Measurements from ENCODE around the gene CMAS.

DNA sequence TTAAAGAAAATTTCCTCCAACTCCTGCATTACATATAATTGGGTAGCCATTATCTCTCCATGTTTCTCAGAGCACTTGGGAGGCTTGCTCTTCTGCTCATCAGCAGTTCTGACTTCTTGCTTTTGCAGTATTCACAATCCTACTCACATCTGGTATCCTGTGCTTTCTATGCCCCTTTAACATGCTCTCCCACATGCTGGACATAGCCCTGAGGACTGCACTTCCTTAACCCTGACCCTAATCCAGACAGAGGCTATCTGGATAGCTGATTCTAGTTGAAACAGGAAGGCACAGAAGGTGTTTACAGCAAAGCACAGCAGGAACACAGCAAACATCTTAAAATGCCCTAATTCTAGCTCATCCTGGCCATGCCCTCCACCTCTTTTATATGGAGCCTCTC, 7.3 kb upstream of the CMAS start:
- TF ChIP-seq CTCF (IDR thresholded peaks at IDR 0.05), result no peak
- no peak for TF ChIP-seq POLR2A (IDR thresholded peaks at IDR 0.05)
- no peak for TF ChIP-seq POLR2AphosphoS5 (IDR thresholded peaks at IDR 0.05; ENCODE audit: insufficient read depth in 1 of 2, low read depth in 1 of 2)

Measured in vagina (tissue), 2 donors.